ENCODE data around the gene MEGF11.

Gene MEGF11

DNA sequence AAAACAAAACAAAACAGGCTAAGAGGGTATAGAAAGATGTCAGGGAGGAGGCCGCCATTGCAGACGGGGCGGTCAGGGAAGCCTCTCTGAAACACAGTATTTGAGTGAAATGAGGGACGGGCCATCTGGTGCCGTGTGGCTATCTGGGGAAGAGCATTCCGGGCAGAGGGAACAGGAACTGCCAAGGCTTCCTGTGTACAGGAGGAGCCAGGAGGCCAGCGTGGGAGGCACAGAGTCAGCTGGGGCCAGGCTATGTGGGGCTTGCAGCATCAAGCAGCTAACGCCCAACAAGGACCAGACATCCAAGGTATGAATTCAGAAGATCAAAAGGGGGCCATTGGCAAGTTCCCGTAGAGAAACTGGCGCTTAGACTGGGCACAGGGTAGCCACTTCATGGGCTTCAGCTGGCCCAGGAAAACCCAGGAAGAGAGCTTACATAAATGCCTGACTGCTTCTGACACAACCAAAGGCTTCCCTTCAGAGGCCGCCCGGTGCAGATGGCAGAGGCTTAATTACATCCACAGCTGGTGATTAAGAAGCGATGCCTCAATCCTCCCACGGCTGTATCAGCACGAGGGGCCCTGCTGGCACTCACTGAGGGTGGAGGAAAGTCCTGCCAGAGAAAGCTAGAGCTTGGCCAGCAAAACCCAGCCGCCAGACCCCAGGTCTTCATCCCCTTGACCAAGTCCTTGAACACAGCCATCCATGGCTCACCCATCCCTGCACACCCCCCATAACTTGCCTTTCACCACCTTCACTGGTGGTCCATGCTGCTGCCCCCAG, 144.9 kb downstream of the MEGF11 start:
- DNase-seq, result no peak

- DNase-seq, result no peak
Observed at GRCh38 chr15:66107070-66107469, 146.5 kb downstream of the MEGF11 start.

DNA sequence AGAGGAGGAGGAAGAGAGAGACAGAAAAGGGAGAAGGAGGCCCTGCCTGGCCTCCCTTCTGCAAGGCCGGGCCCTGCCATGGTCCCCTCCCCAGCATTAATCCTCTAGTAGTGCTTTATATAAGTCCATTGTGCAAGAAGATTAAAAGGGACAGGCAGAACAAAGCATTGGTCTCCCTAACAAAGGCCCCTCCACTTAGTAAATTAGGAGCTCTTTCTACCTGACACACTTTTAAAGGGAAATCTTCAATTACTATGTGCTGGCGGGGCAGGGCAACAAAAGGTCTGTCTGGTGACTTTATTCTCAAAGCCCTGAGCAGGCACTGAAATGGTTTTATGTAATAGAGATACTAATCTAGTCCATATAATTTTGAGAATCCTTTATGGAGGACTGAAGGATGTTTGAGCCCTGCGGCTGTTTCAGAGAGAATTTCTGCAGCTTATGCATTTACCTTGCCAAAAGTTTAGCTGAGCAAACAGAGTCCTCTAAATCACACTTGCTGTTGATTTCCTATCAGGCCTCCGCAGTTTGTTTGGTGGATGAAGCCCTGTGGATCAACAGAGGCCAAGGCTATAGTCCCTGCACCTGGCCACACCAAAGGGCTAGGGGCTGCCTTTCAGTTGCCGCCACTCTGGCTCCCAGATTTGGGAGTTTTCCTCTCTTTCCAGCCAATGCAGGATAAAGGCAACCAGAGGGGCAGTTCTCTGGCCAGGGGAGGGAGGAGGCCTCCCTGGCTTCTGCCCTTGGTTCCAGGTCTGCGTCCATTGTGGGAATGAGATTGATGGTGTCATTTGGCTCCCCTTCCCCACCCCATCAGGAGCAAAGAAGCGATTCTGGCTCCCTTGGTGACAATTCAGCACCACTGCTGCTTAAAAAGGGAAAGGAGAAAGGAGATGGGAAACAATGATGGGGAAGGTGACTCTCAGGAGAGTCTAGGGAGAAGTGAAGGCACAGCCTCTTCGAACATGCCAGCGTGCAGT, 148.0 kb downstream of the MEGF11 start:
- DNase-seq, result no peak

- no peak for DNase-seq
Observed at GRCh38 chr15:66103293-66103590, 150.3 kb downstream of the MEGF11 start.

GRCh38 chr15:66102563-66103292, 150.8 kb downstream of the MEGF11 start:
- no peak for DNase-seq

DNA sequence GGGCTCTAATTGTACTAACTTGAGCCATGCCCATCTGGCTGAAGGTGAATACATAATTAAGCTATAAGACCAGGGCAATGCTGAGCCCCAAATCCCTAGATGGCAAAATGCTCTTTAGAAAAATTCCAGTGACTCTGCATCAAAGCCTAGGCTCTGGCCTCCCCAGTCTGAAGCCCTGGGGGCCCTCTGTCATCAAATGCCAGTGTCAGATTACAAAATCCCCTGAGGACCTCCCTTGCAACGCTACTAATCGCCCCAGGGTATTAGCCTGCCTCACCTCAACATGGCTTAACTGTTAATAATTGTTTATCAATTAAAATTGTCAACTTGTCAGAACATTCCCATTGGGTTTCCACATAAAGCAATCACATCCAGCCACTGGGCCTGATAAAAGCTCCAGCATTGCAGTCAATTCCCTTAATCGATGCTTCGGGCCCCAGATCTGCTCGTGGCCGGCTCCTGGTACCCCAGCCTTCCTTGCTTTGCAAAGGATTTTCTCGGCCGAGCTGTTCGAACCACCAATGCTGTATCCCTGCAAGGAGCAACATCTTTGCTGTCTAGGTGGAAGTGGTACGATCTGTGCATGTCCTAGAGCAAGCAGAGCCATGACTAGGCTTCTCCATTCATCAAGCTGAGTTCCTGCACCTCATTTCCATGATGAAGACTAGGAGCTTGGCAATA, 151.7 kb downstream of the MEGF11 start:
- DNase-seq, result no peak

- DNase-seq, result no peak
Observed at GRCh38 chr15:66100761-66101160, 152.8 kb downstream of the MEGF11 start.

GRCh38 chr15:66099950-66100671, 153.4 kb downstream of the MEGF11 start:
- no peak for DNase-seq

GRCh38 chr15:66098022-66098363, 155.6 kb downstream of the MEGF11 start:
- no peak for DNase-seq

- DNase-seq, result no peak
Observed at GRCh38 chr15:66097151-66098021, 156.2 kb downstream of the MEGF11 start.

DNA sequence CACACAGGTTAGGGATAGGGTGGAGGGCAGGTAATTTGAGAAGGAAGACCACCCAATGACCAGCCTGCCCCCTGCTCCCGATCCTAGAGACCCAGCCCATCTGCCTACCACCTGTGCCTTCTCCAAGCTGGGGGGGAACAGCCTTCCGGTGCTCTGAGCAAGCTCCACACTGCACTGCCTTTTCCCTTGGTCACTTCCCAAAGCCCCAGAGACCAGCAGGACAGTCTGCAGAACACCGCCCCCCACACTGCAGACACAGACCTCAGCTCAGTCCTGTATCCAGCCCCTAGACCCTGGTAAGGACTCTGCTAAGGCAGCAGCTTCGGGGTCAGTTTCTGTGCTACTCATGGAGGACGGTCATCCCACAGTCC, 156.9 kb downstream of the MEGF11 start:
- no peak for DNase-seq

DNA sequence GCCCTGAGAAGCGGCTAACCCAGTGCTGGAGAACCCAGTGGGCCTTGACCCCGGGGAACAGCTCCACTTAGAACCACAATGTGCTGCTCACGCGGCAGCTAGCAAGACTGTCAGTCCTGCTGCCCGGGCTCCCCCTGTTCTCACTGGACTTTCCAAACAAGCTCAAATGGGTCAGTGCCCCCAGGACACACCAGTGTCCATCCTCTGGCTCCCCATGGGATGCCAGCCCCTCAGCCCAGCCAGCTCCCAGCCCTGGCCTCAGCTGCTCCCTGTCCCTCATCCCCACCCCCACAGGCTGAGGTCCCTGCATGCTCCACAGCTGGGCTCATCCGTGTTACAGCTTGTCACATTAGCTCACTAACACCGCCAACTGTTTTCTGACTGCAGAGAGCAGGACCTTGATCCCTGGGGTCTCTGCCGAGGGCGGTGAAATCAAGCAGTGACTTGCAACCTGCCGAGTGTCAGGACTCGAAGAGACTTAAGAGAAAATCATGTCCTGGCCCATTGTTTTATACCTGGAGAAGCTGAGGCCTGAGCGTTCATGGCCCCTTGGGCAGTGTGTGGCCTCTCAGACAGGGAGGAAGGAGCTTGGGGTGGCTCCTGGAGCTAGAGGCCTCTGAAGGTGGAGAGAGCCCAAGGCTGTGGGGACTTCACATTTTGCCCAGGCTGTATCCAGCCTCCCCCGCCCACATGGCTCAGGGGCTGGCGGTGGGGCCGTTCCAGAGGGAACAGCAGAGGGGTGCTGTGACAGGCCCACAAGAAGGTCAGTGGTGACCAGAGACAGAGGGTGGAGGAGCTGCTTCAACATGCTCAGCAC, 157.5 kb downstream of the MEGF11 start:
- no peak for DNase-seq

- no peak for DNase-seq
Observed at GRCh38 chr15:66094331-66094730, 159.2 kb downstream of the MEGF11 start.

- DNase-seq, result no peak
Observed at GRCh38 chr15:66092053-66093016, 161.2 kb downstream of the MEGF11 start.

- DNase-seq, result no peak
Observed at GRCh38 chr15:66089509-66089908, 164.0 kb downstream of the MEGF11 start.

DNA sequence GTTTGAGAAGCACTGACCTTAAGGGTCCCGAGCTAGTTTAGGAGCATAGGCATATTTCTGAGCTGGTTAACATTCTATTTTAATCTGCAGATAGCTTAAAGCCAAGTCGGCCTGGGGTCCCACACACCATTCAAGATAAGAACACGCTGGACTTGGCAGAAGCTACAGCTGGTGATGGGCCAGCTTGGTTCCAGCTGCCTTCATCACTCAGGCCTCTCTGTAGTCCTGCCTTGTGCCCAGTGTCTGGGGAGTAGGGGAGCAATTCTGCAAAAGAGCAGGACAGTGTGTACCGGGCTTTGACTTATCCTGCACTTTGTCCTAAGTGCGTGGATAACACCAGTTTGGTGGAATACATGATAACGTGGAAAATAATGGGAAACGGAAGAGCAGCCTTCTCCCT, 164.5 kb downstream of the MEGF11 start:
- no peak for DNase-seq

DNA sequence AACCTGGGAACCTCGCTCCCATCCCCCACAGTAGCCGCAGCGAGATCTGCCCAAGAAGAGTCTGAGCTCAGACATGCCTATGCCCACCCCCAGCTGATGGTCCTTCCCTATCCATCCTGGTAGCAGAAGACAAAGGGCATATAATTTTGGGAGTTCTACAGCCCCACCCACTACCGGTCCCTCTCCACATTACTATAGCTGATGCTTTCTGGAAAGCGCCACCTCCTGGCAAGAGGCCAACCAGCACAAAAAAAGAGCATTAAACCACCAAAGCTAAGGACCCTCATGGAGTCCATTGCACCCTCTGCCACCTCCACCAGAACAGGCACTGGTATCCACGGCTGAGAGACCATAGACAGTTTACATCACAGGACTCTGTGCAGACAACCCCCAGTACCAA, 168.4 kb downstream of the MEGF11 start:
- DNase-seq, result no peak

DNA sequence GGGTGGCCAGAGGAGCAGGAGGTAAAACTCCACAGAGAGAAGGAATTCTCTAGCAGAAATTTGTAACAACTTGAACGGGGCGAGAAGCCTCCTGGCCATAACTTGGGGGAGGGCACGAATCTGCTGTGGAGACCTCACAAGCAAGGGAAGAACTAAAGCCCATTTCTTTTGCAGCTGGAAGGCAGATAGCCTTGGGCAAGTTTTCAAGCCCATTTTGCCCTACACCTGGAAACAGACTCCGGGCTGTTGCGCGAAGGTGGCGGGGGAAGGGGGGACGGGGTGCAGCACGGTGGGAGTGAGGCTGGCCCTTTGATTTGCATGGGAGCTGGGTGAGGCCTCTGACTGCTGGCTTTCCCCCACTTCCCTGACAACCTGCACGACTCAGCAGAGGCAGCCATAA, 168.8 kb downstream of the MEGF11 start:
- no peak for DNase-seq

- DNase-seq, result no peak
Observed at GRCh38 chr15:66080717-66081398, 172.7 kb downstream of the MEGF11 start.
